BE2C (cell line): ENCODE data around the gene IKZF1.

Source experiments
- DNase-seq: peaks from one replicate; pipeline ENCODE4 v3.0.0-alpha.2; 2020
- H3K27me3 ChIP-seq: fragments of 250-450 bp; sonication (Bioruptor Pico); 2 replicates; pipeline ENCODE4 v1.5.1; 2020; ENCODE audit warnings: mild to moderate bottlenecking
- H3K36me3 ChIP-seq: fragments of 250-450 bp; sonication (Bioruptor Pico); 2 replicates; pipeline ENCODE4 v1.5.1; 2020; ENCODE audit warnings: mild to moderate bottlenecking
- H3K4me1 ChIP-seq: fragments of 250-450 bp; sonication (Bioruptor Pico); 2 replicates; pipeline ENCODE4 v1.5.1; 2020
- H3K4me3 ChIP-seq: 2 replicates; pipeline ENCODE4 v1.5.1; 2011; ENCODE audit warnings: low read depth, low read length
- H3K9me3 ChIP-seq: fragments of 250-450 bp; sonication (Bioruptor Pico); 2 replicates; pipeline ENCODE4 v1.5.1; 2020
- CTCF ChIP-seq: IDR thresholded peaks from 2 replicates; pipeline ENCODE4 v1.5.1; 2012; ENCODE audit warnings: mild to moderate bottlenecking, low read depth, low read length

The IKZF1 gene

GRCh38 chr7:50304911-50305582 is 531 bp downstream of the IKZF1 start:
- no peak overlapping the region for H3K4me3 ChIP-seq
- no peak for DNase-seq
- no peaks in the 10 kb centered on the region for H3K4me1 ChIP-seq
- H3K9me3 ChIP-seq = no peaks in the 10 kb centered on the region
- H3K36me3 ChIP-seq = no peaks in the 10 kb centered on the region
- TF ChIP-seq CTCF = no peak
- peaks cover 84% of the 10 kb centered on the region for H3K27me3 ChIP-seq

- TF ChIP-seq CTCF = no peak
- Histone ChIP-seq H3K36me3 (no peaks in the 10 kb centered on the region), H3K27me3 (peaks cover 87% of the 10 kb centered on the region), H3K4me1 (no peaks in the 10 kb centered on the region), H3K4me3 (no peak overlapping the region), H3K9me3 (no peaks in the 10 kb centered on the region)
- DNase-seq = no peak
These were observed 1.3 kb downstream of the IKZF1 start for GRCh38 chr7:50305583-50306493.

- no peak for DNase-seq
- Histone ChIP-seq H3K36me3 (no peaks in the 10 kb centered on the region), H3K4me1 (no peaks in the 10 kb centered on the region), H3K9me3 (no peaks in the 10 kb centered on the region), H3K4me3 (no peak overlapping the region), H3K27me3 (peaks cover 89% of the 10 kb centered on the region)
- TF ChIP-seq CTCF = no peak
These were observed 2.2 kb downstream of the IKZF1 start for GRCh38 chr7:50306494-50307367.

GRCh38 chr7:50307368-50308032 is 3.0 kb downstream of the IKZF1 start:
- no peak for DNase-seq
- H3K36me3 ChIP-seq = no peaks in the 10 kb centered on the region
- no peaks in the 10 kb centered on the region for H3K9me3 ChIP-seq
- TF ChIP-seq CTCF = no peak
- peaks cover 81% of the 10 kb centered on the region for H3K27me3 ChIP-seq
- no peak overlapping the region for H3K4me3 ChIP-seq
- H3K4me1 ChIP-seq = no peaks in the 10 kb centered on the region

- TF ChIP-seq CTCF = no peak
- no peaks in the 10 kb centered on the region for H3K36me3 ChIP-seq
- no peak for DNase-seq
- H3K4me3 ChIP-seq = no peak overlapping the region
- no peaks in the 10 kb centered on the region for H3K4me1 ChIP-seq
- H3K27me3 ChIP-seq = peaks cover 74% of the 10 kb centered on the region
- H3K9me3 ChIP-seq = no peaks in the 10 kb centered on the region
These were observed 3.7 kb downstream of the IKZF1 start for GRCh38 chr7:50308203-50308531.
